Glomerular visceral epithelial cell (primary cell): ENCODE measurements around the gene APOO.

Experiments used
- DNase-seq: peaks from one replicate; pipeline ENCODE4 v3.0.0-alpha.2; 2016; ENCODE audit errors: extremely low spot score

Gene APOO

GRCh38 chrX:23907498-23908218 lies at the start of gene APOO, which contains the start of gene CXorf58:
APOO (minus strand) TSS chrX:23907938; CDS start chrX:23907702, 236 bp downstream.
CXorf58 (plus strand) TSS chrX:23908006; CDS start chrX:23910303, 2,297 bp downstream.
- peak; percentile 92 for DNase-seq

- DNase-seq: no peak
Measured at GRCh38 chrX:23954396-23954795, 46.7 kb upstream of the APOO start.

- DNase-seq: no peak
Measured at GRCh38 chrX:23953908-23954269, 46.2 kb upstream of the APOO start.

GRCh38 chrX:23952984-23953907 lies 45.5 kb upstream of the APOO start:
- no peak for DNase-seq

GRCh38 chrX:23952391-23952790 lies 44.7 kb upstream of the APOO start:
- no peak for DNase-seq

- no peak for DNase-seq
Measured at GRCh38 chrX:23945206-23945605, 37.5 kb upstream of the APOO start.

GRCh38 chrX:23944234-23944633 lies 36.5 kb upstream of the APOO start:
- DNase-seq: no peak

GRCh38 chrX:23939203-23939602 lies 31.5 kb upstream of the APOO start:
- DNase-seq: no peak

GRCh38 chrX:23938690-23939089 lies 31.0 kb upstream of the APOO start:
- no peak for DNase-seq

GRCh38 chrX:23937100-23937499 lies 29.4 kb upstream of the APOO start:
- DNase-seq: no peak

- no peak for DNase-seq
Measured at GRCh38 chrX:23936180-23936579, 28.4 kb upstream of the APOO start.

GRCh38 chrX:23935106-23935505 lies 27.4 kb upstream of the APOO start:
- DNase-seq: no peak

GRCh38 chrX:23932046-23932445 lies 24.3 kb upstream of the APOO start:
- no peak for DNase-seq

- no peak for DNase-seq
Measured at GRCh38 chrX:23930894-23931604, 23.3 kb upstream of the APOO start.

GRCh38 chrX:23926015-23926414 lies 18.3 kb upstream of the APOO start:
- DNase-seq: no peak

- DNase-seq: no peak
Measured at GRCh38 chrX:23919706-23920320, 12.1 kb upstream of the APOO start.

GRCh38 chrX:23919148-23919547 lies 11.4 kb upstream of the APOO start:
- DNase-seq: no peak

GRCh38 chrX:23911126-23911835 lies 3.5 kb upstream of the APOO start:
- no peak for DNase-seq

GRCh38 chrX:23908219-23909004 lies 674 bp upstream of the APOO start:
- no peak for DNase-seq

- DNase-seq: no peak
Measured at GRCh38 chrX:23907111-23907497, 634 bp downstream of the APOO start.
